22Rv1 (cell line): ENCODE data around the gene NINL.

Experiments used
- H3K27ac ChIP-seq: fragments of 450-650 bp; 2 replicates; pipeline ENCODE4 v1.5.1; 2017
- CTCF ChIP-seq: fragments of 450-650 bp; IDR thresholded peaks from 2 replicates; pipeline ENCODE4 v1.5.1; 2017; ENCODE audit warnings: mild to moderate bottlenecking
- ZFX ChIP-seq: fragments of 450-650 bp; IDR thresholded peaks from 2 replicates; pipeline ENCODE4 v1.6.1; 2017; ENCODE audit warnings: antibody characterized with exemption, borderline replicate concordance

NINL gene

GRCh38 chr20:25623736-25624499 is 38.6 kb upstream of the NINL start, which contains the start of gene NANP:
NANP (minus strand) TSS chr20:25624014; CDS start chr20:25623948, 66 bp downstream.
- H3K27ac ChIP-seq, result peak within 1 kb of the TSS; percentile 99
- TF ChIP-seq CTCF (0 out of 2 replicates have a peak, but pooled peaks have one; percentile 10), ZFX (no peak)

GRCh38 chr20:25623225-25623735 is 37.9 kb upstream of the NINL start:
- no peak for TF ChIP-seq CTCF
- no peak for TF ChIP-seq ZFX
- H3K27ac ChIP-seq, result peak overlapping the region; percentile 99

GRCh38 chr20:25622450-25623224 is 37.3 kb upstream of the NINL start:
- H3K27ac ChIP-seq, result peak overlapping the region; percentile 99
- TF ChIP-seq ZFX (no peak), CTCF (no peak)

- no peak overlapping the region for H3K27ac ChIP-seq
- no peak for TF ChIP-seq ZFX
- no peak for TF ChIP-seq CTCF
Measured at GRCh38 chr20:25622049-25622448, 36.7 kb upstream of the NINL start.

- H3K27ac ChIP-seq, result no peak overlapping the region
- TF ChIP-seq CTCF (no peak), ZFX (no peak)
Measured at GRCh38 chr20:25619514-25619913, 34.2 kb upstream of the NINL start.

GRCh38 chr20:25608774-25609173 is 23.4 kb upstream of the NINL start:
- TF ChIP-seq ZFX (no peak), CTCF (no peak)
- no peak overlapping the region for H3K27ac ChIP-seq
